Measurements from ENCODE around the gene TMEM119. TPM values are rescaled to one million over a fixed set of nuclear protein-coding genes. Genes with fewer than 3 reads are reported as not detected.
A peak's percentile ranks its signal among the peaks of the same experiment; 100 is the strongest.
"Not testable (repeated sequence)": the region's sequence is repeated elsewhere in the genome, so short reads cannot be mapped to it uniquely, and the experiment has no call there.

The TMEM119 gene
- total RNA-seq, 2 experiments from 2014 or later: 2.1 to 2.6 TPM

DNA sequence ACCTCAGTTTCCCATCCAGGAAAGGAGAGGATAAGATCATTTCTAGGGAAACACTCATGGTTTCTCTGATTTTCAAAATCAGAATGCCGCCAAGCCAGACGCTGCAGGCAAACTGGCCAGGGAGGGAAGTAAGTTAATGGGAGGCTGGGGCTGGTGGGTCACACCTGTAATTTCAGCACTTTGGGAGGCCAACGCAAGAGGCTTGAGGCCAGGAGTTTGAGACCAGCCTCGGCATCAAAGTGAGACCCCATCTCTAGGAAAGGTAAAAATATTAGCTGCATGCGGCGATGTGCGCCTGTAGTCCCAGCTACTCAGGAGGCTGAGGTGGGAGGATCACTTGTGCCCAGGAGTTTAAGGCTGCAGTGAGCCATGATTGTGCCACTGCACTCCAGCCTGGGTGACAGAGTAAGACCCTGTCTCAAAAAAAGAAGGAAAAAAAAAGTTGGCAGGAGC is 35.2 kb upstream of the TMEM119 start:
- H3K4me1 Mint-ChIP-seq (ENCODE audit: low read depth): peaks cover 79% of the 10 kb centered on the region
- H3K4me3 Mint-ChIP-seq: peak overlapping the region; percentile 98
- TF ChIP-seq CTCF (IDR thresholded peaks at IDR 0.05): no peak
- Histone ChIP-seq H3K27ac (ENCODE audit: low read depth in 1 of 2, low read length in 2 of 2) (peak overlapping the region; percentile 86 to 95), H3K4me1 (ENCODE audit: insufficient read depth, low read length) (peaks cover 75% of the 10 kb centered on the region), H3K27me3 (ENCODE audit: control insufficient read depth in 1 of 2, insufficient read depth in 2 of 2, low read length in 2 of 2) (no peaks in the 10 kb centered on the region), H3K36me3 (ENCODE audit: insufficient read depth, low read length) (peaks cover 26% of the 10 kb centered on the region), H3K4me3 (ENCODE audit: low read length) (peak overlapping the region; percentile 87), H3K9me3 (ENCODE audit: control insufficient read depth in 1 of 2, insufficient read depth in 1 of 2, low read length in 2 of 2) (no peaks in the 10 kb centered on the region)
- DNase-seq: peak in 2 of 14 experiments; percentile 14 to 24
- H3K27me3 Mint-ChIP-seq: no peaks in the 10 kb centered on the region
- H3K9me3 Mint-ChIP-seq: no peaks in the 10 kb centered on the region
- CTCF ChIA-PET: interaction anchor here (1.2 to 10.2 kb wide), 7 partner anchors 13 to 170 kb away, joined by 3 to 128 read pairs (median 10); no protein-coding TSS in a partner anchor
- intact Hi-C loops (cut with DNase I, micrococcal nuclease): loop anchor here (1.0 to 10.0 kb wide), 8 partner anchors 14 to 464 kb away; partner anchors contain the start of genes CORO1C (in 2 of the 2), ISCU (in 1 of the 2), UNG (in 1 of the 2) and USP30 (in 1 of the 2)
- POLR2A ChIA-PET: interaction anchor here (0.6 to 8.5 kb wide), 15 partner anchors 13 to 1279 kb away, joined by 4 to 186 read pairs (median 7); partner anchors contain the start of genes ISCU, SART3 and SSH1
- no peak for ATAC-seq (ENCODE audit: poor library complexity)
- peak overlapping the region; percentile 100 for H3K27ac Mint-ChIP-seq
- peaks cover 48% of the 10 kb centered on the region for H3K36me3 Mint-ChIP-seq (ENCODE audit: low read depth)

- H3K36me3 Mint-ChIP-seq (ENCODE audit: low read depth): peaks cover 63% of the 10 kb centered on the region
- H3K4me3 Mint-ChIP-seq: peak overlapping the region; percentile 98
- peaks cover 44% of the 10 kb centered on the region for H3K36me3 ChIP-seq (ENCODE audit: insufficient read depth, low read length)
- H3K27ac ChIP-seq (ENCODE audit: low read depth in 1 of 2, low read length in 2 of 2): peak overlapping the region; percentile 86 to 95
- not testable (repeated sequence) for DNase-seq; H3K9me3 Mint-ChIP-seq; ATAC-seq (ENCODE audit: poor library complexity); H3K27me3 ChIP-seq (ENCODE audit: control insufficient read depth in 1 of 2, insufficient read depth in 2 of 2, low read length in 2 of 2); H3K9me3 ChIP-seq (ENCODE audit: control insufficient read depth in 1 of 2, insufficient read depth in 1 of 2, low read length in 2 of 2); H3K27me3 Mint-ChIP-seq
- H3K4me1 ChIP-seq (ENCODE audit: insufficient read depth, low read length): peaks cover 82% of the 10 kb centered on the region
- intact Hi-C loops (cut with DNase I, micrococcal nuclease): loop anchor here (5.0 to 10.0 kb wide), 4 partner anchors 61 to 466 kb away; partner anchors contain the start of genes CORO1C (in 2 of the 2), UNG (in 1 of the 2) and USP30 (in 1 of the 2)
- peaks cover 77% of the 10 kb centered on the region for H3K4me1 Mint-ChIP-seq (ENCODE audit: low read depth)
- peak overlapping the region; percentile 87 for H3K4me3 ChIP-seq (ENCODE audit: low read length)
- ChIA-PET POLR2A (interaction anchor here (0.6 to 8.5 kb wide), 6 partner anchors 13 to 99 kb away, joined by 3 to 186 read pairs (median 51); partner anchors contain the start of genes ISCU and SART3), CTCF (interaction anchor here (1.0 to 10.2 kb wide), 4 partner anchors 12 to 462 kb away, joined by 3 to 128 read pairs (median 18); partner anchors contain the start of gene ALKBH2)
- peak overlapping the region; percentile 100 for H3K27ac Mint-ChIP-seq
Measured at GRCh38 chr12:108631261-108631660, 33.4 kb upstream of the TMEM119 start.

GRCh38 chr12:108630481-108631207 is 32.8 kb upstream of the TMEM119 start:
- H3K36me3 Mint-ChIP-seq (ENCODE audit: low read depth): peaks cover 69% of the 10 kb centered on the region
- H3K27ac Mint-ChIP-seq: peak overlapping the region; percentile 100
- CTCF ChIA-PET: interaction anchor here (1.5 to 10.2 kb wide), 3 partner anchors 11 to 463 kb away, joined by 3 to 128 read pairs (median 31); partner anchors contain the start of gene ALKBH2
- no peak for TF ChIP-seq CTCF (IDR thresholded peaks at IDR 0.05)
- H3K27me3 Mint-ChIP-seq: no peaks in the 10 kb centered on the region
- H3K4me3 ChIP-seq (ENCODE audit: low read length): peak overlapping the region; percentile 87
- POLR2A ChIA-PET: interaction anchor here (0.6 to 8.5 kb wide), 4 partner anchors 12 to 67 kb away, joined by 3 to 186 read pairs (median 86); partner anchors contain the start of genes ISCU and SART3
- peak overlapping the region; percentile 86 to 95 for H3K27ac ChIP-seq (ENCODE audit: low read depth in 1 of 2, low read length in 2 of 2)
- no peak for ATAC-seq (ENCODE audit: poor library complexity)
- intact Hi-C loops (cut with DNase I, micrococcal nuclease): loop anchor here (5.0 to 10.0 kb wide), 4 partner anchors 62 to 467 kb away; partner anchors contain the start of genes CORO1C (in 2 of the 2), UNG (in 1 of the 2) and USP30 (in 1 of the 2)
- peaks cover 50% of the 10 kb centered on the region for H3K36me3 ChIP-seq (ENCODE audit: insufficient read depth, low read length)
- no peaks in the 10 kb centered on the region for H3K27me3 ChIP-seq (ENCODE audit: control insufficient read depth in 1 of 2, insufficient read depth in 2 of 2, low read length in 2 of 2)
- peak overlapping the region; percentile 98 for H3K4me3 Mint-ChIP-seq
- DNase-seq: peak in 4 of 14 experiments; percentile 32 to 60 (median 52)
- H3K9me3 Mint-ChIP-seq: no peaks in the 10 kb centered on the region
- peaks cover 75% of the 10 kb centered on the region for H3K4me1 Mint-ChIP-seq (ENCODE audit: low read depth)
- H3K9me3 ChIP-seq (ENCODE audit: control insufficient read depth in 1 of 2, insufficient read depth in 1 of 2, low read length in 2 of 2): no peaks in the 10 kb centered on the region
- peaks cover 82% of the 10 kb centered on the region for H3K4me1 ChIP-seq (ENCODE audit: insufficient read depth, low read length)

All from CD4-positive, alpha-beta T cell (primary cell).